ENCODE data around the gene PREX1. TPM values are rescaled to one million over a fixed set of nuclear protein-coding genes. Genes with fewer than 3 reads are reported as not detected.

The PREX1 gene
- total and polyA plus RNA-seq, 2 donors (not counting 3 experiments of a cell fraction or from before 2014, with no cell fraction given): 51.3 to 72.9 TPM

DNA sequence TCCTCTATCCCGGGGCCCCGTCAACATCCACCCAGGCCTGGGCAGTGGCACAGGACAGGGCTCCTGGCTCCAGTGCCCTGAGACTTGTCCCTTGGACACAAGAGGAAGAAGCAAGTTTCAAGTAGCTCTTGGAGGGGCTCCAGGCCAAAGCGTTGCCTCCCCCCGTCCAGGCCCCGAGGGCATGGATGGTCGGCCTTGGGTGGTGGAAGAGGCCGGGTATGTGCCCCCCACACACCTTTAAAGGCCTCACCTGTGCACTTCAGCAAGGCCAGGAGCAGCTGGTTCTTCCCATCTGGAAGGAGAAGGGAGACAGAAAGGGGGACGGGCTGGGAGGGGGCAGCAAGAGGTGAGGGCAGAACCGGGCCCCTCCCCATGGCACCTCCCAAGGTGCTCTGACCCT lies 190.3 kb downstream of the PREX1 start:
- H3K9ac ChIP-seq (replicated peaks; ENCODE audit: extremely low read depth, insufficient read depth, low read length): no peak overlapping the region
- intact Hi-C loops (cut with micrococcal nuclease): loop anchor here (5.0 kb wide), 1 partner anchor 345 kb away; no protein-coding TSS in a partner anchor
- no peak for TF ChIP-seq MAX (IDR thresholded peaks at IDR 0.05; ENCODE audit: insufficient read depth, insufficient read length)
- TF ChIP-seq, protein P1, sequence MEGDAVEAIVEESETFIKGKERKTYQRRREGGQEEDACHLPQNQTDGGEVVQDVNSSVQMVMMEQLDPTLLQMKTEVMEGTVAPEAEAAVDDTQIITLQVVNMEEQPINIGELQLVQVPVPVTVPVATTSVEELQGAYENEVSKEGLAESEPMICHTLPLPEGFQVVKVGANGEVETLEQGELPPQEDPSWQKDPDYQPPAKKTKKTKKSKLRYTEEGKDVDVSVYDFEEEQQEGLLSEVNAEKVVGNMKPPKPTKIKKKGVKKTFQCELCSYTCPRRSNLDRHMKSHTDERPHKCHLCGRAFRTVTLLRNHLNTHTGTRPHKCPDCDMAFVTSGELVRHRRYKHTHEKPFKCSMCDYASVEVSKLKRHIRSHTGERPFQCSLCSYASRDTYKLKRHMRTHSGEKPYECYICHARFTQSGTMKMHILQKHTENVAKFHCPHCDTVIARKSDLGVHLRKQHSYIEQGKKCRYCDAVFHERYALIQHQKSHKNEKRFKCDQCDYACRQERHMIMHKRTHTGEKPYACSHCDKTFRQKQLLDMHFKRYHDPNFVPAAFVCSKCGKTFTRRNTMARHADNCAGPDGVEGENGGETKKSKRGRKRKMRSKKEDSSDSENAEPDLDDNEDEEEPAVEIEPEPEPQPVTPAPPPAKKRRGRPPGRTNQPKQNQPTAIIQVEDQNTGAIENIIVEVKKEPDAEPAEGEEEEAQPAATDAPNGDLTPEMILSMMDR (IDR thresholded peaks at IDR 0.05; ENCODE audit: extremely low read depth in 1 of 2, insufficient read depth in 1 of 2, low read depth in 1 of 2, low read length in 2 of 2): no peak
- no peak for TF ChIP-seq FOS (IDR thresholded peaks at IDR 0.05; ENCODE audit: borderline replicate concordance, insufficient read depth, low read length)
- TF ChIP-seq POLR2AphosphoS5 (IDR thresholded peaks at IDR 0.05; ENCODE audit: insufficient read depth, low read depth, low read length): no peak
- TF ChIP-seq EZH2 (IDR thresholded peaks at IDR 0.05; ENCODE audit: borderline replicate concordance, low read depth, low read length, severe bottlenecking): no peak
- TF ChIP-seq JUN (IDR thresholded peaks at IDR 0.05; ENCODE audit: borderline replicate concordance, insufficient read depth, insufficient read length, low read depth): no peak
- no peak for TF ChIP-seq POLR2A (IDR thresholded peaks at IDR 0.05; ENCODE audit: low read depth, low read length)
- TF ChIP-seq MYC (IDR thresholded peaks at IDR 0.05; ENCODE audit: low read depth, low read length): no peak
- TF ChIP-seq GATA2 (IDR thresholded peaks at IDR 0.05; ENCODE audit: insufficient read depth, insufficient read length, low read depth, low read length): no peak
- H3K4me2 ChIP-seq (ENCODE audit: insufficient read depth, low read length): no peak overlapping the region
- no peaks in the 10 kb centered on the region for H3K27me3 ChIP-seq (ENCODE audit: control insufficient read depth in 2 of 2, insufficient read depth in 2 of 2, low read length in 2 of 2)
- no peaks in the 10 kb centered on the region for H3K9me3 ChIP-seq (replicated peaks; ENCODE audit: control insufficient read depth, insufficient read depth, low read length)
- no peak overlapping the region for H3K27ac ChIP-seq (ENCODE audit: insufficient read depth, low read depth, low read length)
- H3K4me3 ChIP-seq (replicated peaks in 1 of 3; ENCODE audit: insufficient read depth in 1 of 3, low read depth in 1 of 3, low read length in 3 of 3): no peak overlapping the region
- H3K79me2 ChIP-seq (ENCODE audit: control insufficient read depth, insufficient read depth, low read length): no peaks in the 10 kb centered on the region
- no peak for DNase-seq (ENCODE audit: low read depth, low spot score)
- dilution Hi-C loops (cut with MboI; ENCODE audit: extremely low pct_ligation_motif_present, low sequenced_read_pairs): no loop called here
- no peaks in the 10 kb centered on the region for H3K9me1 ChIP-seq (replicated peaks; ENCODE audit: control insufficient read depth, extremely low read depth, insufficient read depth, low read length)
- BruUV-seq (replicated peaks): no TSS peak
- H3K36me3 ChIP-seq (ENCODE audit: control insufficient read depth in 2 of 2, extremely low read depth in 1 of 2, insufficient read depth in 2 of 2, low read length in 2 of 2): peaks cover 3 to 39% of the 10 kb centered on the region in 2 experiments
- H3K4me1 ChIP-seq (ENCODE audit: control insufficient read depth, extremely low read depth, insufficient read depth, low read length): peaks cover 20% of the 10 kb centered on the region
- no peak overlapping the region for H2AFZ ChIP-seq (ENCODE audit: low read depth, low read length)
- CTCF ChIA-PET: interaction anchor here (1.2 to 2.2 kb wide), 3 partner anchors 17 to 268 kb away, joined by 3 to 9 read pairs (median 7); no protein-coding TSS in a partner anchor
- no peaks in the 10 kb centered on the region for H4K20me1 ChIP-seq (replicated peaks; ENCODE audit: control insufficient read depth, extremely low read depth, insufficient read depth, low read length)
- FAIRE-seq: no peak
- POLR2A ChIA-PET: no interaction called here
